Activated CD8-positive, alpha-beta memory T cell treated with anti-CD3 and anti-CD28 coated beads for 1 hour (primary cell): ENCODE data around the gene ALKAL2.

ENCODE experiments used
- DNase-seq, 2 donors: peaks; one replicate each; pipeline ENCODE4 v3.0.0-alpha.2; 2020; ENCODE audit warnings: low read depth in 1 of 2; ENCODE audit errors: extremely low read depth in 1 of 2

Gene ALKAL2

DNA sequence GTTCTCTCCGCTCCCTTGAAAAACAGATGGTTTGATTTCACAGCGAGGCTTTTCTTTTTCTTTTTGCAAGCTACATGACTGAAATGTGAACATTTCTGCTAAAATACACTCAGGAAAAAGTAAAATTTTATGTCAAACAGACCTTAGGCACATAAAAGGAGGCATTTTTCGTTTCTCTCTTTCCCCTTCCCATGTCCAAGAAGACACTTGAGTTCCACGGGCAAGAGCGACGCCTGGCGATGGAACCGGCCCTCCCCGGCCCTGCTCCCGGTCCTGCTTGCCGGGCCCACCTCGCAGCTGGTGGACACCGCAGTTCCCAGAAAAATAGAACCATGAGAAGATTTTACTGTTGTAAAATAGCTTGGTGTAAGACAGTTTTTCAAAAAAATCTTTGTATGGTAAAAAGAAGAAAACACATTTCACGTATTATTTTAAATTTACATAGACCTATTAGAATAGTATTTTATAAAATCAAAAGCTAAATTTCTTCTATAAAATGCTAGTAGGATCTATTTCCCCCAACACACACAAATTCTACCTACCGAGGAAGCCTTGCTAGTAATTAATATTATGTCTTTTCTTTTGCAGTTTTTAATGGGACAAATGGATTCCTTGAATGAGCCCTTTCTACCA, 2.3 kb upstream of the ALKAL2 start:
- peak; percentile 17 to 25 for DNase-seq

- DNase-seq = no peak
Measured at GRCh38 chr2:289362-290089, 1.6 kb upstream of the ALKAL2 start.

DNA sequence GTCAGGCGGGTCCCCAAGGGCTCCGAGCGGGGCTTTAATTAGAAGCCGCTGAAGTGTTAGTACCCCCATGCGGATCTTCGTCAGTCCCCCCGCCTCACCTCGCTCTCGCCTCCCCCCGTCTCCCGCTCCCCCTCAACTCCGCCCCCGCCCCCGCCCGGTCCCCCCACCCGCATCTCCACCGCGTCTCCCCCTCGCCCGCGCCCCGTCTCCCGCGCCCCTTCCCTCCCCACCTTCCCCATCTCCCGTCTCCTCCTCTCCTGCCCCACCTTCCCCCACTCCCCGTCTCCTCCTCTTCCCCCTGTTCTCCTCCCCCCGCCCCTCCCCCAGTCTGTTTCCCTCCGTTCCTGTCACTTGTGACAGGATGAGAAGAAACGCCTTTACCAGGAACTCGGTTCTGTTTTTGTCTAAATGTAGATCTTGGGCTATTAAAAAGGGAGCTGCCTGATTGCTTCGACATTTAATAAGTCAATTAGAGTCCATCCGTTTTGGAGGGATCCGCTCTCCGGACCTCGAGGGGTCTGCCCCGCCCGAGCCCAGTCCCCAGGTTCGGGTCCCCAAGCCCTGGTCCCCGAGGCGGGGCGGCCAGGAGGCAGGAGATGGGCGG, 969 bp upstream of the ALKAL2 start:
- no peak for DNase-seq

GRCh38 chr2:287471-287885, 413 bp downstream of the ALKAL2 start:
- no peak for DNase-seq

GRCh38 chr2:286774-287392, 1.0 kb downstream of the ALKAL2 start:
- DNase-seq = no peak

GRCh38 chr2:286035-286434, 1.9 kb downstream of the ALKAL2 start:
- DNase-seq = no peak

- no peak for DNase-seq
Measured at GRCh38 chr2:285531-285930, 2.4 kb downstream of the ALKAL2 start.

GRCh38 chr2:284896-285492, 2.9 kb downstream of the ALKAL2 start:
- no peak for DNase-seq

DNA sequence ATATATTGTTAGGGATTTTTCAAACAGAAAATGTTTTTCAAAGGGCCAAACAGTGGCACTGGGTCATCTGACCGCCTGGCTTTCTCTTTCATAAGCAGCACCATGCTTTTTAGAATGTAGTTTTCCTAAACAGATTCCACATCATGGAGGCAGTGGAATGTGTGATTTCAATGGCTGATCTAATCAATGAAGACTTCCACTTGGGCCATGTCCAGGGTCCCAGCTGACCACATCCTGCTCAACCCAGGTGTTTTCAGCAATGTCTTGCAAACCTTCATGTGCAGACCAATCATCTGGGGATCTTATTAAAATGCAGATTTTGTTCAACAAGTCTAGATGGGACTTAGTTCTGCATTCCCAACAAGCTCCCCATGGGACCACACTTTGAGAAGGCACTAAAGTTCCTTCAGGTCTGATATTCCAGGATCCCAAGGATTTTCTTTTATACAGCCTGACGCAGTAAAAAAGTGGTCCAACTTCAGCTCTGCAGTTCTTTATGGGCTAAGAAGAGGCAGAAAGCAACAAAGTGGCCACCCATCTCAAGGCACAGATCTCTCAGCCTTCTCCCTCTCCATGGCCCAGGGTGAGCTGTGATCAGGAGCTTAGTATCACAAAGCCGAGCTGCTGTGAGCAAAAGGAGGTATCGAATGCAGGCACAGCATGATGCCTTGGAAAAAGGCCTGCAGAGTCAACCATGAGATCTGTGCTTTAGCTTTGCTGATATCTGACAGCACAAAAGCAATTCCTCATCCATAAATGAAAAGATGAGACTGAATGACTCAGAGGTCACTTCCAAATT, 3.7 kb downstream of the ALKAL2 start:
- DNase-seq = no peak

- DNase-seq = no peak
Measured at GRCh38 chr2:282371-283263, 5.3 kb downstream of the ALKAL2 start.

DNA sequence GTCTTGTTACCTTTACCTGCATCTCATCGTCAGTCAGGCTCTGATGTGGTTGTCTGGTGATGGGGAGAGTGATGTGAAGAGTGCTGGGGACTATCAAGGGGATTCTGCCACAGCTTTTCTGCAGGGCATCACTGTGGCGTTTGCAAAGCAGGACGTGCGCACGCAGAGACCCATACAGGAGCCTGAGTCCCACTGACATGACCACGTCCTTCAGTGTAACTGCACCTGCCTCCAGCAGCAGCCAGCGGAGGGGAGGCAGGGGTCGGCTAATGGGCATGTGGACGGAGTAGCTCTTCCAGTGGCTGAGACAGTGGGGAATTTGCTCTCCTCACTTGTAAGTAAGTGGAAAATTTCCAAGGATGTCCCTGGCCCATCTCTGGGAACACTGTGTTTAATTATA, 6.5 kb downstream of the ALKAL2 start:
- no peak for DNase-seq

GRCh38 chr2:280650-281110, 7.2 kb downstream of the ALKAL2 start:
- DNase-seq = no peak

DNA sequence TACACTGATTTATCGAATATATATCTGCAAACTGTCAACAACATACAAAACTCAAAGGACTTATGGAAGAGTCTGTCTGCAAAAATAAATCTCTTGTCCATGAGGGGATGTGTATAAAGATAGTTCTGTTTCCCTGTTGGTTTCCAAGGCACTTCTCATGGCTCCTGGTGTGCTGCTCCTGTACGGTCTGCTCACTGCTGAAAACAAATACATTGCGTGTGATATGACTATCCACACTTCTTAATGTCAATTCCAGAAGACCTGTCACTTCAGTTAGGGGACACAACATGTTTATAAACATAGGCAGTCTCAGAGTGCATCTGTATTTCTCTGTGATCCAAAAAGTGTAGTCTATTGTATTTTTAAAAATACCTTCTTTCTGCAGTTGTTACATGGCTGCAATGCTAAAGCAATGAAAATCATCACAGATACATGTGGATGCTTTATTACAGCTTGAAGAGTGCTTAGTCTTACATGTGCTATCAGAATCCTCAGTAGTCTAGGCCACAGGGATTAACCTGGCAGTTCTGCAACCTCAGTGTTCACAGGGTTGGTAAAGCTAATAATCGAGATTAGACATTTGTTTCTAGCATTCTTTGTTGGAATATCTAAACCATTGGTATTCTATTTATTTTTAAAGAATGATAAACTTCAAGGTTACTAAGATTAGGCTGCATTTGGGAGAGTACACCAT, 7.8 kb downstream of the ALKAL2 start:
- DNase-seq = no peak

DNA sequence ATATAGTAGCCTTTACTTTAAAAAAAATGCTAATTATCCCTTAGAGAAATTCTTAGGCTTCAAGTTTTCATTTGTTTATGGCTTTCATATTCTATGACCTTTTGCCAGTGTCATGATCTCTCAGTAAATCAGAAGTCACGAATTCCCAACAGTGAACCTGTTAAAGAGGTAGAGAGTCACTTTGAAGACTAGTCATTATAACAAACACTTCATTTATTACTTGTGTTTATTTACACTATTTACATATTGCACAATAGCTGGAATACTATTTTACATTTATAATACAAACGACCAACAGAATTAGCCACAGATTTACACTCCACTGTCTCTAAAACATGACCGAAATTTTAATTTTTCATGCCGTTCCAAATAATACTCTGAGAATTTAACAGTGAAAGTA, 8.5 kb downstream of the ALKAL2 start:
- DNase-seq = no peak

GRCh38 chr2:278927-279320, 9.0 kb downstream of the ALKAL2 start:
- DNase-seq = no peak

DNA sequence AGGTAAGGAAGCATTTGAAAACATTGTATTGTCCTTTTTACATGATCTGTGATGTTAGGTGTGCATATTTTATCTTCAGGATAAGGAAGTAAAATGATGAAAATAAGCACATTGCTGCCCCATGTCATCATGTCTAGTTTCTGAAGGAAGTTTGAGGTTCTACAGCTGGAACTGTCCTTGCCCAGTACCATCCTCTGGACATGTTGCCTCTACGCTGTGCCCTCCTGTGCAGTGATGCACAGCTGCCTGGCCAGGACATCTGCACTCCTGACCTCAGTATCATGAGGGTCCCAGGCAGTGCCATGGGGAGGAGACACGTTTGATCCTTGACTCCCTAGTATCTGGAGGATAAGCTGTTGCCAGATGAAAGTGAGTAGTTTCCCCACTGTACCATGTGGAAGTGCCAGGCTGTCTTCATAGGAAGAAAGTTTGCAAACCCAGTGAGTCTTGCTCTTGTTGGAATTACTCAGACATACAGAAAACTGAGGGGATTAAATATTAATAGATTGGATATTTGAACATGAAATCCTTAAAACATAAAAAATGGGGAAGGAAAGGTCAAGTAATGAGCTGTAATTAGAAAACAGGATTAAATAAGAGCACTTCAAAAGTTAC, 9.5 kb downstream of the ALKAL2 start:
- no peak for DNase-seq

DNA sequence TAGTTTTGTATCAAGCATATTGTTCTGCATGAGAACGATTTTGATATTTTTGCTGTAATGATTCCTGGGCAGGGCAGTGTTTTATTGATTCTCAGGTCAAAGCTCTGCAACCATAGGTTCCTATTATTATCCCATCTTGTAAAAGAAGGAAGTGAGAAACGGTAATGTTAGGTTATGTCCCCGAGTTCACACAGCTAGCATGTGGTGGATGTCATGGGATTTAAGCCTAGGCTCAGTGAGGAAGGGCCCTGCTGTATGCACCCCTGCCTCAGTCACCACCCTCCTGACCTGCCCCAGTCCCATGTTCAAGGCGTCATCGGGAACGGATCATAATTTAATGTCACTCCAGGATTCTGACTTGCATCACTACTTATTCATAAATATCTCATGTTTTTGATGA, 12.4 kb downstream of the ALKAL2 start:
- DNase-seq = no peak

DNA sequence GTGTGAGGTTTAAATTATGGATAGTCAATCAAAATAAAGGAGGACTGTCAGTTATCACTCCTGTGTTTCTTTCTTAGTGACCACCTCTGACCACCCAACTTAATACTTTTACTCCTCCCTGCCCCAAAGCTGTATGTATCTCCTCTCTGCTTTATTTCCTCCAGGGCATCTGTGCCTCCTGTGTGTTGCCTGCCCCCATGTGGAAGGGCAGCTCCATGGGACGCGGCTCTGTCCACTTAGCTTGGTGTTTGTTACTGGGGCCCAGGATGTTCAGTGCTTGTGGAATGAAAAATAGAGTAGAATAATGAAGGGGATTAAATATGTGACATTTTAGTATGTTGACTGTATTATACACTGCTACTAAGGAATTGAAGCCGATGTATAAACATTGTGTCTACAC, 13.4 kb downstream of the ALKAL2 start:
- no peak for DNase-seq

GRCh38 chr2:273333-273732, 14.6 kb downstream of the ALKAL2 start:
- no peak for DNase-seq
